ENCODE results near the gene USP3.
"Not testable (repeated sequence)": the region's sequence is repeated elsewhere in the genome, so short reads cannot be mapped to it uniquely, and the experiment has no call there.

The USP3 gene

DNA sequence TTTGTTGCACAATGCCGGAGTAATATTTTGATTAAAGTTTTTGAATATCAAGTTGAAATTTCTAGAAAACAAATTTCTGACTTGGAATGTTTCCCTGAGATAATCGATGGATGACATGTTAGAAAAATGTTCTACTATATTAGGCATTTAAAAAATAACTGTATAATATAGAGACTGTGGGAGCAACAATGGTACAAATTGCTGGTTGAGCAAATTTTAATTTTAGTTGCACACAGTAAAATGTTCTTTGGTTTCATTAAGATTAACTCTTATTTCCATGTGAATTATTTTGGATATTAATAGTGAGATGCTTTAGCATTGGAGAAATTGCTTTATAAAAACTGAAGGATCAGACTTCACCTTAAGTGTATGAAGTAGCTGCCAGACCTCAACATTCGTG is 9.3 kb downstream of the USP3 start:
- DNase-seq (ENCODE audit: low read depth): no peak

DNA sequence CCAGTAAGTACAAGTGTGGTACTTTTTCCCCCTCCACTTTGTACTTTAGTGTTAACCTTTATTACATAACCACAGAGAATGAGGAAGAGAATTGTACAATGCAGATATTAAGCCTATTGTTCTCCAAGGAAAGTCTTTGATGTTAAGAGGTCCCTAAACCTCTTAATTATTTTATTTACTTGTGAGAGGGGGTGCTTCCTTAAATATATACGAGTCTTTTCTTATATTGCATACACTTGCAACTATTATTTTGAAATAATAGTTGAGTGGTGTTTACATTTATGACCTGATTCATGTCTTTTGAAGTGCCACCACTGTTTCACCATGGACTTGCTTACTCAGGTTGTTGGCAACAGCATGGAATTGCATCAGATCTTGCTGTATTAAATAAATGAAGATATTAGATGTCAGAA is 10.1 kb downstream of the USP3 start:
- no peak for DNase-seq (ENCODE audit: low read depth)

DNA sequence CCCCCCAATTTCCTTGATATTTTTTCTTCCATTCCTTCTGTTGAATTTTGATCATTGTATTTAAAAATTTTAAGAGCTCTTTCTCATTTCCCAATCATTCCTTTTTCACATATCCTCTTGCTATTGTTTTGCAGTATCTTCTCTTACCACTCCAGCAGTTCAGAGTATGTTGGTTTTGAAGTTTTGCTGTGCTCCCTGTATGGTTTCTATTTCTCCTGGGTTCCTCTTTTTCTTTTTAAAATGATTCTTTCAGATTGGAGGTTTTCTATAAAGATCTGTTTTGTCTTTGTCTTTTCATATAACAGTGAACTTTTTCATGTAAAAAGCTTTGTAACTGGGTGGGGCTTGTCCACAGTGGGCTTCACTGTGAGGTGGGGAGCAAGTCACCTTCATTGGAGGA is 12.8 kb downstream of the USP3 start:
- DNase-seq (ENCODE audit: low read depth): no peak

- no peak for DNase-seq (ENCODE audit: low read depth)
These were observed 13.2 kb downstream of the USP3 start for GRCh38 chr15:63517628-63518027.

- no peak for DNase-seq (ENCODE audit: low read depth)
These were observed 14.6 kb downstream of the USP3 start for GRCh38 chr15:63519041-63519440.

DNA sequence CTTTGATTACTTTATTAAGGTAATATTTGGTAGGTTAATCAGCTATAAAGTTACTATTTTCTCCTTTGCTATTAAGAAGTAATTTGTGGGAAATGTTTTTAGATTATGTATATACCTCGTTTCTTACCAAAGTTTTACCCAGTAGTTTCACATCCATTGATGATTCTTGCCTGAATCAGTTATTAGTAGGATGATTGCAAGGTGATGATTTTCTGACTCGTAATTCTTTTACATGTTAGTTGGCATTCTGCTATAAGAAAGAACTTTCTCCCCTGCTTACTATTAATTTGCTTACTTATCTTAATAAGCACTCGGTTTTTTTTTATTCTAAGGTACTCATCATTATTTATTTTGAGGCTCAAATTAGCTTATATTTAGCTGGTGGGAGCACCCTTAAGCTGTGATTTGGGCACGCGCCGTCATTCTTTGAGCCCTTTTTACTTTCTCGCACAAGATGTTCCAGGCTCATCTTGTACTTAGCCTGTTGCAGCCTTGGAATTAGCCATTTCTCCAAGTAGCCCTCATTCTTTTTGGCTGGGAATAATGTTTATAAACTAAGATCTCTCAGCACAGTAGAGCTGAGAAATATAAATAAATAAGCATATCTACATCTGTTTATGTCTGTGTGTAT is 15.3 kb downstream of the USP3 start:
- DNase-seq (ENCODE audit: low read depth): no peak

- DNase-seq (ENCODE audit: low read depth): not testable (repeated sequence)
These were observed 16.1 kb downstream of the USP3 start for GRCh38 chr15:63520462-63520861.

GRCh38 chr15:63522225-63522578 is 17.8 kb downstream of the USP3 start:
- DNase-seq (ENCODE audit: low read depth): no peak

- no peak for DNase-seq (ENCODE audit: low read depth)
These were observed 19.1 kb downstream of the USP3 start for GRCh38 chr15:63523306-63523990.

DNA sequence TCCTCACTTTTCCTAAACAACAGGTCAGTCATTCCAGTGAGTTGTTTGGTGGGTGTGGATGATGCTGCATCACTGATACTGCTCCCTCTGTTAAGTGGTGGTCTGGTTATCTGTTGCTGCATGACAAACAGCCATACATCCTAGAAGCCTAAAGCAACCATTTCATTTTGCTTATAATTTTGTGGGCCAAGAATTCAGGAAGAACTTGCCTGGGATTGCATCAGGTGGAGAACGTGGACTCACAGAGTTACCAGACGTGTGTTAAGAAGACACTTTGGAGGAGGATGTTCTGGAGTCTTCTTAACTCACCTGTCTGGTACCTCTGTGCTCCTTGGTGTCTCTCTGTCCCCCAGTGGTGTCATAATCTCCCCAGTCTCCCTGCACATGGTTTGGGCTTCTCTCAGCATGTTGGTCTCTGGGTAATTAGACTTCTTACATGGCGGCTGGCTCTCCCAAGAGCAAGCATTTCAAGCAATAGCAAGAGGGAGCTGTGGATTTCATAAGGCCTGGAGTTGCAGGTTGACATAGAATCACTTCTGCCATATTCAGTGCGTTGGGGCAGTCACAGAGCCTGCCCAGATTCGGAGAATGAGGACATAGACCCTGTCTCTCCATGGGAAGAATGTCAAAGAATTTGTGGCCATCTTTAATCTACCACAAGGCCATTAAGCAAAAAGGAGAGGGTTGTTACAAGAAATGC is 20.1 kb downstream of the USP3 start:
- no peak for DNase-seq (ENCODE audit: low read depth)

DNA sequence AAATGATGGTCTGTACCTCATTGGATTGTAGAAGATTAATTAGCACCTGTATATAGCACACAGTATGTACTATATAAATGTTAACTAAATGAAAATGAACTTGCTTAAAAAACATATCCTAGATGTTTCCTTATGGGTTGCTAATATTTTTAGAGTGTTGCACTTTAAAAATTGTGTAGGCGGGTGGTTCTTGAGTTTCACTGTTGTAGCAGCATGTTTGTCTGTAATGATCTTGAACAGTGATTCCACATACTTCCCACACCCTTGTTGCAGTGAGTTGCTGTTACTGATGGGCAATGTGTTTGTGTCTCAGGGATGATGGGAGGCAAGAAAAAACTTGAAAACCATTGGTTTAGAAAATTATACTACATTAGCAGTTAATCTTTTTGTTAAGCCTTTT is 22.0 kb downstream of the USP3 start:
- DNase-seq (ENCODE audit: low read depth): no peak

GRCh38 chr15:63528138-63528659 is 23.8 kb downstream of the USP3 start:
- DNase-seq (ENCODE audit: low read depth): no peak

DNA sequence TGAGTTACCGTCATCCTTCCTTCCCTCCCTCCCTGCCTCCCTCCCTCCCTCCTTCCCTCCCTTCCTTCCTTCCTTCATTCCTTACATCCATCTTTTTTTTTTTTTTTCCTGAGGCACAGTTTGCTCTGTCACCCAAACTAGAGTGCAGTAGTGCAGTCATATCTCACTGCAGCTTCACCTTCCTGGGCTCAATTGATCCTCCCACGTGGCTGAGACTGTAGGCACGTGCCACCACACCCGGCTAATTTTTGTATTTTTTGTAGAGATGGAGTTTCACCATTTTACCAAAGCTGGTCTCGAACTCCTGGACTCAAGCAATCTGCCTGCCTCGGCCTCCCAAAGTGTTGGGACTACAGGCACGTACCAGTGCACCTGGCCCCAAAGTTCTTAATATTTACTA is 25.8 kb downstream of the USP3 start:
- no peak for DNase-seq (ENCODE audit: low read depth)

DNA sequence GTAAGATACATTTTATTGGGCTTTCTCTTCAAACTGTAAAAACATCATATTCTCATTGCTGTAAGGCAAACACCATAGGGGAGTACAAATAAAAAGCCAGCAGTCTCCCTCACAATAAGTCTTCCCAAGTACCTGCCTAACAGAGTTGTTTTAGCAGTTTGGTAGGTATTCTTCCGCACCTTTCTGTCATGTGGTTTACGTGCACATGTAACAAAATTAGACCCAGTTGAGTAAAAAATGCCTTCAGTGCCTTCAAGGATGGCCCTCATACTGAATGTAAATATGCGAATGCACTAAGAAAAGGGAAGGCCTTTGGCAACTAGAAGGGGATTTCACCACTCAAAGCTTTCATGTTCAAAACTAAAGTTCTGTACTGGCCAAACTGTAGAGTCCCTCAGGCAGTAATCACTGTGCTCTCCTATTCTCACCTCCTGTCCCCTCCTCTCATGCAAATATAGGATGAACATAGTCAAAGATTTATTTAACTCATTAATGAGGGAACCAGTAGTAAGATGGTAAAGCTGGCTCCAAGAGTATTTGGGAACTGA is 26.4 kb downstream of the USP3 start:
- no peak for DNase-seq (ENCODE audit: low read depth)

DNA sequence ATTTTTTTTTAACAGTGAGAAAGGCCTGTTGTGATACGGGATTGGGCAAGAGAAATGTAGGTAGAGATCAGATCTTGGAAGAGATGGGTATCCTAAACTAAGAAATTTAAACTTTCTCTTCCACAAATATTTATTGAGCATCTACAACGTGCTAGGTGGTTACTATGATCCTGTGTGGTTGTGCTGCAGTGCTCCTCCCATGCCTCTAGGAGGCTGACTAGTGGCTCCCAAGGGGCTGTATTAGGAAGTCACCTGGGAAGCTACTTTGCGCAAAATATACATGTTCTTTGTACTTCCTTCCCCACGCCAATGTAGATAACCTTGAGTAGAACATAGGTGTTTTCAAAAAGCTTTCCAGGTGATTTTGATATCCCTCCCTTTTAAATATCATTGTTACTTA is 27.2 kb downstream of the USP3 start:
- no peak for DNase-seq (ENCODE audit: low read depth)

DNA sequence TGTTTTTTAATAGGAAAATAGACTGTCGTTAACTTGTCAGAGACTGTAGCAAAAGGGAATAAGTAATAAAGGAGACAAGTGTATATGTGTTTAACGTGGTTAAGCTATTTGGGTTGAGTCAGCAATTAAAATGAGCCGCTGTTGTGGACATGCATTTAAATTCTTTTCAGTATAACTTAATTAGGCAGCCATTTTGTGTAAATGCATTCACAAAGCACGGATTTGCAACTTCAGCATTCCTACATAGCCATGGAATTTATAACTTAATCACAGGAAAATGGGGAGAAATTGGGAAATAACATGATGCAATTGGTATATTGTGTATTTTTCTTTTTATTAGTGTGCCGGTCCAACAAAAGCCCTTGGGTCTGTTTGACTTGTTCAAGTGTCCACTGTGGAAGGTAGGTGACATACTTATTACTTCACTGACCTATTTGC is 27.9 kb downstream of the USP3 start:
- DNase-seq (ENCODE audit: low read depth): no peak

- DNase-seq (ENCODE audit: low read depth): not testable (repeated sequence)
These were observed 30.5 kb downstream of the USP3 start for GRCh38 chr15:63534888-63535287.

GRCh38 chr15:63535689-63536088 is 31.3 kb downstream of the USP3 start:
- DNase-seq (ENCODE audit: low read depth): no peak

DNA sequence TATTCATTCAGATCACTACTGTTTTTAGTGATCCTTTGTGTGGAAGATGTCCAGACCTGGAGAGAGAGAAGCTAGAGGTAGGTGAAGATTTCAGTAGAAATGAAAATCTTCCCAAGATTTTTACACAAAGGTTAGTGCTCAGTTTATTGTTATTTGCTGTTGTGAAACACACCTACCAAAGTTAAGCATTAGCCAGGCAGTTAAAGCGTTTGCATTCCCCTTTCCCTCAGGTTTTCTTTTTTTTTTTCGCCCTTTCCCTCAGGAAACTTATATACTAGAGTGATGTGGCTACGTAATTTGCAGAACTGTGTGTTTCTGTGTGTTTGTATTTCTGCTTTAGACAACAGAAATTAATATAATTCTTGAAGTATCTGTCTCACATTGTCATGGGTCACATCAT is 34.5 kb downstream of the USP3 start:
- no peak for DNase-seq (ENCODE audit: low read depth)

DNA sequence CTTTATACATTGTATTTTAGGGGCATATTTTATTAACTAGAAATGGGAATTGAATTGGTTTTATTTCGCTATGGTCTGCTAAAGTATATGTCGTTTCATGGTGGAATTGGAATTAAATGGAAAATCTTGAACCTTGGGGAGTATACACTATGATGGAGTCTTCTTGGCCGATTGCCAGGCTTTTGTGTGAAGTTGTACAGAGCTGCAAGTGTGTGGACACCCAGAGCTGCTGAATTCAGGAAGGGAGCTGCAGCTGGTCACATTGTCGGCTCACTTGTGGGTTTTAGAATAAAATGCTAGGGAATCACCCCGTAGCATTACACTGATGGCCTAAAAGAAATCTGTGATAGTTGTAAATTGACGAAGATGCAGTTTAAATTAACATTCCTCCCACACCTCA is 35.1 kb downstream of the USP3 start:
- no peak for DNase-seq (ENCODE audit: low read depth)

DNA sequence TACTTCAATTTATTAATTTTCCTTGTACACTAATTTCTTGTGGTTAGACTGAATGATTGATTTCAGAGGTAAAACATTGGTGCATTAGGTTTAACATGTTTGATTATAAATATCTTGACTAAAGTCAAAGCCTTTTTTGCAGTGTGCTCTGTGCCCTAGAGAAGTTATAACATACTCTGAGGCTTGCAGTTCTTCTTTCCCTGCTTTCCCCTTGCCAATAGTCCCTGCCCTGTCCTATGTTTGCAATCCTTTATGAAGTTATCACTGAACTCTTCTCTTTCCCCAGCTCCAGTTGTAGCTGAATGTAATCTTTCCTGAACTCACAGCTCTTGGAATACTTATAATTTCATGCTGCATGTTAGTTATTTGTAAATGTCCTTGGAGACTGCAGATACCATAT is 35.6 kb downstream of the USP3 start:
- no peak for DNase-seq (ENCODE audit: low read depth)

DNA sequence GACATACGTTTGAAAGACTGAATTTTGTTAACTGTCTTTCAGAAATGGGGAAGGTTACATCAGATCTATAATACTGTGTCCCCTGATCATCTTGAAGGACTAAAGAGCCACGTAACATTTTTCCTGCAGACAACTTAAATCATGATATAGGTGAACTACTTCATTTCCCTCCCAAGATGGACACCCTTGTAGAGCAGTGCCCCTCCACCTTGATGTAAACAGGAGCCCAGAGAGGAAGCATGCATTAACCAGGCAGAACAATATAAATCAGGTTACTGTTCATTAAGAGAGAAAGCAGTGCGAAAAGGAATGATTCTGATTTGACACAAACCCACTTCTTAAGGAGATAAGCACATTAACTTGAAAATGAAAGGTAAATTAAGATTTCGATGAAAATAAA is 36.1 kb downstream of the USP3 start:
- no peak for DNase-seq (ENCODE audit: low read depth)

Measured in stimulated activated CD8-positive, alpha-beta memory T cell treated with anti-CD3 and anti-CD28 coated beads, Interleukin-4, amount 100 ng/mL, for 24 hours (primary cell).